NCI-H82 (cell line): ENCODE measurements around the gene PAK6.

Experiments
- DNase-seq: peaks from one replicate; lab custom pipeline; 2025; lab: John Stamatoyannopoulos, UW

PAK6 gene

GRCh38 chr15:40277471-40277870 lies 38.6 kb downstream of the PAK6 start:
- no peak for DNase-seq

GRCh38 chr15:40278026-40278425 lies 39.2 kb downstream of the PAK6 start:
- DNase-seq = no peak

- DNase-seq = peak; percentile 76
These were observed 40.7 kb downstream of the PAK6 start for GRCh38 chr15:40279437-40280141.

GRCh38 chr15:40280260-40281056 lies 41.6 kb downstream of the PAK6 start:
- peak; percentile 65 for DNase-seq

- peak; percentile 71 for DNase-seq
These were observed 42.4 kb downstream of the PAK6 start for GRCh38 chr15:40281057-40281800.

- DNase-seq = no peak
These were observed 42.9 kb downstream of the PAK6 start for GRCh38 chr15:40281801-40282146.

GRCh38 chr15:40282147-40282868 lies 43.4 kb downstream of the PAK6 start:
- DNase-seq = peak; percentile 65

GRCh38 chr15:40282869-40283614 lies 44.2 kb downstream of the PAK6 start, which contains the start of gene ANKRD63:
Gene ANKRD63 (minus strand): TSS chr15:40283064. CDS start chr15:40282586, 478 bp downstream.
- peak; percentile 63 for DNase-seq

GRCh38 chr15:40283615-40284300 lies 44.9 kb downstream of the PAK6 start:
- DNase-seq = no peak

GRCh38 chr15:40285151-40285550 lies 46.3 kb downstream of the PAK6 start:
- no peak for DNase-seq

GRCh38 chr15:40285554-40286011 lies 46.7 kb downstream of the PAK6 start:
- DNase-seq = no peak

GRCh38 chr15:40286061-40286532 lies 47.2 kb downstream of the PAK6 start:
- DNase-seq = peak; percentile 14

- DNase-seq = no peak
These were observed 47.9 kb downstream of the PAK6 start for GRCh38 chr15:40286794-40287193.

- no peak for DNase-seq
These were observed 48.6 kb downstream of the PAK6 start for GRCh38 chr15:40287505-40287904.

GRCh38 chr15:40287968-40288367 lies 49.1 kb downstream of the PAK6 start:
- DNase-seq = no peak

- no peak for DNase-seq
These were observed 50.4 kb downstream of the PAK6 start for GRCh38 chr15:40289140-40289775.

- DNase-seq = no peak
These were observed 51.7 kb downstream of the PAK6 start for GRCh38 chr15:40290545-40290917.

- DNase-seq = peak; percentile 69
These were observed 52.2 kb downstream of the PAK6 start for GRCh38 chr15:40290918-40291574.

GRCh38 chr15:40292246-40292645 lies 53.4 kb downstream of the PAK6 start:
- no peak for DNase-seq
